Esophagus muscularis mucosa (tissue), 4 donors: Measurements from ENCODE around the gene ERC2. TPM values are rescaled to one million over a fixed set of nuclear protein-coding genes. Genes with fewer than 3 reads are reported as not detected.
A peak's percentile ranks its signal among the peaks of the same experiment; 100 is the strongest.

Experiments used
- DNase-seq: peaks from one replicate; pipeline ENCODE4 v3.0.0-alpha.2; 2017; ENCODE audit errors: extremely low spot score
- H3K27ac ChIP-seq, 4 donors: fragments of 200-600 bp; sonication (generic); replicated peaks in 1 of 4; 1 replicate in 3 of 4; 2 replicates in 1 of 4; pipeline ENCODE4 v1.5.1; 2016 to 2019; ENCODE audit warnings: mild to moderate bottlenecking in 1 of 4
- H3K27me3 ChIP-seq, 4 donors: fragments of 200-600 bp; sonication (generic); one replicate each; pipeline versions ENCODE4 v1.5.1 to v1.6.0; 2016 to 2019
- H3K36me3 ChIP-seq, 4 donors: fragments of 200-600 bp; sonication (generic); one replicate each; pipeline ENCODE4 v1.5.1; 2016 to 2019
- H3K4me1 ChIP-seq, 4 donors: fragments of 200-600 bp; sonication (generic); one replicate each; pipeline ENCODE4 v1.5.1; 2016 to 2019
- H3K4me3 ChIP-seq, 4 donors: fragments of 200-600 bp; sonication (generic); 1 replicate in 2 of 4; 2 replicates in 2 of 4; pipeline ENCODE4 v1.5.1; 2016 to 2019; ENCODE audit warnings: mild to moderate bottlenecking in 4 of 4, moderate library complexity in 1 of 4
- H3K9me3 ChIP-seq, 4 donors: fragments of 200-600 bp; sonication (generic); 1 replicate in 3 of 4; 2 replicates in 1 of 4; pipeline ENCODE4 v1.5.1; 2016 to 2019
- EP300 ChIP-seq: sonication (generic); formaldehyde crosslinking; IDR thresholded peaks from one replicate; pipeline ENCODE4 v1.6.1; 2017; ENCODE audit warnings: antibody characterized with exemption
- POLR2A ChIP-seq: fragments of 450-650 bp; IDR thresholded peaks from one replicate; pipeline ENCODE4 v1.6.1; 2017; ENCODE audit warnings: antibody characterized with exemption, moderate library complexity, mild to moderate bottlenecking, low read depth
- POLR2AphosphoS5 ChIP-seq, 2 donors: sonication (generic); formaldehyde crosslinking; IDR thresholded peaks; one replicate each; pipeline ENCODE4 v1.6.1; 2017; ENCODE audit warnings: antibody characterized with exemption in 2 of 2
- WGBS: methylation state at CpG from one replicate; pipeline ENCODE4 v1.1.5; 2018; 5-methylcytosine and 5-hydroxymethylcytosine counted together
- intact Hi-C: fragments of 100-400 bp; cut with DNase I; formaldehyde crosslinking; loops from one replicate; pipeline ENCODE4 v1.15.1; 2023
- total RNA-seq, 4 donors: library from RNA; depleted of rRNA; stranded (reverse); fragments of >200 nt; gene quantifications; one replicate each; pipeline versions ENCODE4 v1.1.0 to v1.2.1, GENCODE V29; 2016
- TF ChIP-seq, protein P1 (sequence below), 3 experiments: fragments of 200-600 bp in 2 of 3; fragments of 450-650 bp in 1 of 3; sonication (generic) in 2 of 3; IDR thresholded peaks; one replicate each; pipeline ENCODE4 v1.5.1; 2017 to 2019; ENCODE audit warnings: antibody characterized with exemption in 3 of 3, mild to moderate bottlenecking in 2 of 3, moderate library complexity in 1 of 3

ERC2 gene
- total RNA-seq, 4 donors from 2014 or later = 0.42 to 2.0 (median 1.5) TPM

DNA sequence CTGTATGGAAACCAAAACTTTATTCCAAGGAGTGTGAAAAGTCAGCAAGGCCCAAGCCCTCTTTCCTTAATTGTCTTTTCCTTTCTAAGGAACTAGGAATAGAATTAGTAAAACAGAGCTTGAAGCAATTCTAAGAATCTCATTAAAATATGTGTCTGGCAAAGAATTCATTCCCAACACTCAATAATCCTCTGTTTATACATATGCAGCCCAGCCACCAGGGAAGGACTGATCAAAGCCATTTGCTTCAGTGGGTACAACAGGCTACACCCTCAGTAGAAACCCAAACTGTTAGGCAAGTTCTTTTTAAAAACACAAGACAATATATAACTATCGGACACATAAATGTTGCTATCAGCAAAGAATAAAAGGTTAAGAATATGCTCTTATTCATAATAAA is 266.9 kb downstream of the ERC2 start:
- no peak overlapping the region for H3K27ac ChIP-seq
- no peaks in the 10 kb centered on the region for H3K9me3 ChIP-seq
- H3K27me3 ChIP-seq = no peaks in the 10 kb centered on the region
- TF ChIP-seq, protein P1, sequence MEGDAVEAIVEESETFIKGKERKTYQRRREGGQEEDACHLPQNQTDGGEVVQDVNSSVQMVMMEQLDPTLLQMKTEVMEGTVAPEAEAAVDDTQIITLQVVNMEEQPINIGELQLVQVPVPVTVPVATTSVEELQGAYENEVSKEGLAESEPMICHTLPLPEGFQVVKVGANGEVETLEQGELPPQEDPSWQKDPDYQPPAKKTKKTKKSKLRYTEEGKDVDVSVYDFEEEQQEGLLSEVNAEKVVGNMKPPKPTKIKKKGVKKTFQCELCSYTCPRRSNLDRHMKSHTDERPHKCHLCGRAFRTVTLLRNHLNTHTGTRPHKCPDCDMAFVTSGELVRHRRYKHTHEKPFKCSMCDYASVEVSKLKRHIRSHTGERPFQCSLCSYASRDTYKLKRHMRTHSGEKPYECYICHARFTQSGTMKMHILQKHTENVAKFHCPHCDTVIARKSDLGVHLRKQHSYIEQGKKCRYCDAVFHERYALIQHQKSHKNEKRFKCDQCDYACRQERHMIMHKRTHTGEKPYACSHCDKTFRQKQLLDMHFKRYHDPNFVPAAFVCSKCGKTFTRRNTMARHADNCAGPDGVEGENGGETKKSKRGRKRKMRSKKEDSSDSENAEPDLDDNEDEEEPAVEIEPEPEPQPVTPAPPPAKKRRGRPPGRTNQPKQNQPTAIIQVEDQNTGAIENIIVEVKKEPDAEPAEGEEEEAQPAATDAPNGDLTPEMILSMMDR (IDR thresholded peaks at IDR 0.05) = no peak
- no peak for TF ChIP-seq POLR2AphosphoS5 (IDR thresholded peaks at IDR 0.05)
- no peak for TF ChIP-seq POLR2A
- TF ChIP-seq EP300 = no peak
- H3K4me3 ChIP-seq = no peak overlapping the region
- intact Hi-C loops = no loop called here
- 0% methylated on average over 1 of the region's 1 CpG for WGBS
- DNase-seq = no peak
- peaks cover 0 to 7% (median 3%) of the 10 kb centered on the region in 4 donors for H3K4me1 ChIP-seq
- no peaks in the 10 kb centered on the region for H3K36me3 ChIP-seq

DNA sequence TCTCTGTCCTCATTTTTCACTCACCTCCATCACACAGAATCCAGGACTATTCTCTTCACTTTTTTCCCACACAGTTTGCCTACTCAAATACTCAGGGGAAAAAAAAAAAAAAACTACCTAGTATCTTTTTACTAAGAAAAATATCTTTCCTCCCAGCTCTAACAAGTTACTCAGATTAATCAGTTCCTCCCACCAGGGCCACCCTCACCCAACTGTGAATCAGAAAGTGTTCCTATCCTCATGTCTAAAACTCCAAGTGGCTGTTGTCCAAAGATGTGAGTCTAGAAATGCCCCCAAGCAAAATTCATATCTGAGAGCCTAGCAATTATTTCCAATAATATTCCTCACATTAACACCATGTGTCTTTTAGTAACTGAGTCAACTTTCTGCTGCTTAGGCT is 268.0 kb downstream of the ERC2 start:
- Histone ChIP-seq H3K4me3 (no peak overlapping the region), H3K36me3 (no peaks in the 10 kb centered on the region), H3K4me1 (peaks cover 0 to 7% (median 3%) of the 10 kb centered on the region in 4 donors), H3K9me3 (no peaks in the 10 kb centered on the region), H3K27me3 (no peaks in the 10 kb centered on the region), H3K27ac (no peak overlapping the region)
- TF ChIP-seq POLR2A = no peak
- no peak for TF ChIP-seq POLR2AphosphoS5 (IDR thresholded peaks at IDR 0.05)
- no peak for TF ChIP-seq EP300
- TF ChIP-seq, protein P1 (IDR thresholded peaks at IDR 0.05) = no peak
- intact Hi-C loops = no loop called here
- no peak for DNase-seq

DNA sequence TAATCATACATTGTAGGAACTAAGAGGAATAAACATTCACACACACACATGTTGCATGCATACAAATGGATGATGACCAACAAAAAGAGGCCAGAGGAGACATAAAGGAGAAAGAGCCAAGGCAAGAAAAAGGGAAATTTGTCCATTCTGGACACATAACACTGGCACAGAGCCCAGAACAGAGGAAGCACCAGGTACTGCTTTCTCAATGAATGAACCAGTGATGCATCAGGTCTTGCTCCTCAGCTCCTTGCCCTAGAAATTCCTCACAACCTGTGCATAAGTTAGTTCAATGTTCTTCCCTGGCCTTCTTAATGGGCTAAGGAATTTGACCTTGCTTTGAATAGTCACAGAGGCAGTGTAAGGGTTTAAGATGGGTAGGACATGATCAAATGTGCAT is 270.3 kb downstream of the ERC2 start:
- DNase-seq = peak; percentile 68
- Histone ChIP-seq H3K4me3 (no peak overlapping the region), H3K36me3 (no peaks in the 10 kb centered on the region), H3K27me3 (no peaks in the 10 kb centered on the region), H3K27ac (peak overlapping the region in 1 of 4 donors; percentile 3), H3K4me1 (peaks cover 0 to 7% (median 3%) of the 10 kb centered on the region in 4 donors), H3K9me3 (no peaks in the 10 kb centered on the region)
- intact Hi-C loops = no loop called here
- TF ChIP-seq EP300 (no peak), POLR2AphosphoS5 (IDR thresholded peaks at IDR 0.05) (no peak), POLR2A (no peak)
- TF ChIP-seq, protein P1 (IDR thresholded peaks at IDR 0.05) = no peak

- no peak overlapping the region for H3K4me3 ChIP-seq
- H3K9me3 ChIP-seq = no peaks in the 10 kb centered on the region
- DNase-seq = no peak
- H3K4me1 ChIP-seq = peaks cover 0 to 7% (median 3%) of the 10 kb centered on the region in 4 donors
- no peaks in the 10 kb centered on the region for H3K27me3 ChIP-seq
- intact Hi-C loops = no loop called here
- WGBS = 59% methylated on average over 3 of the region's 3 CpGs
- no peak overlapping the region for H3K27ac ChIP-seq
- TF ChIP-seq, protein P1 (IDR thresholded peaks at IDR 0.05) = no peak
- peak in 1 of 2 donors; percentile 5 for TF ChIP-seq POLR2AphosphoS5 (IDR thresholded peaks at IDR 0.05)
- TF ChIP-seq POLR2A = no peak
- H3K36me3 ChIP-seq = no peaks in the 10 kb centered on the region
Measured at GRCh38 chr3:56197259-56197965, 270.9 kb downstream of the ERC2 start.

- Histone ChIP-seq H3K27ac (no peak overlapping the region), H3K36me3 (no peaks in the 10 kb centered on the region), H3K27me3 (no peaks in the 10 kb centered on the region), H3K4me3 (no peak overlapping the region), H3K4me1 (peaks cover 0 to 7% (median 3%) of the 10 kb centered on the region in 4 donors), H3K9me3 (no peaks in the 10 kb centered on the region)
- intact Hi-C loops = no loop called here
- DNase-seq = no peak
- TF ChIP-seq EP300 (no peak), POLR2AphosphoS5 (IDR thresholded peaks at IDR 0.05) (no peak), POLR2A (no peak)
- TF ChIP-seq, protein P1 (IDR thresholded peaks at IDR 0.05) = no peak
- 37% methylated on average over 3 of the region's 3 CpGs for WGBS
Measured at GRCh38 chr3:56196700-56197099, 271.6 kb downstream of the ERC2 start.
